ENCODE data around the gene FAP. TPM values are rescaled to one million over a fixed set of nuclear protein-coding genes. Genes with fewer than 3 reads are reported as not detected.

Gene FAP
- total and polyA plus RNA-seq, 4 donors: 19.2 to 65.8 (median 26.1) TPM

DNA sequence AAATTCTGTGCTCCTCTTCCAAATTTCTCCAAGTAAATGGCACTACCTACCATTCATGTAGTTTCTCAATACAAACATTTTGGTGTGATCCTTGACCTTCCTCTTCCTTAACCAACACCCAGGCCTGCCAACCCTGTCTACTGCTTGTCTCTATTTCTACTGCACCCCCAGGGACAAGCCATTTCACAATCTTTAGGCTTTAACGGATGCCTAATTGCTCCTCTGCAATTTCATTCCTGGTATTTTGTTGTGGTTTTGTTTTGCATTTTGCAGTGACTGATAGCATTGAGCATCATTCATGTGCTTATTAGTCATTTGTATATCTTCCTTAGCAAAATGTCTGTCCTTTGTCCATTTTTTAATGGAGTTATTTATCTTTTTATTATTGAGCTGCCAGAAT lies 10.0 kb downstream of the FAP start:
- Histone ChIP-seq H3K27me3 (ENCODE audit: control insufficient read depth in 1 of 2, insufficient read depth in 2 of 2, low read length in 1 of 2) (no peaks in the 10 kb centered on the region), H3K36me3 (ENCODE audit: control insufficient read depth in 1 of 2, insufficient read depth in 2 of 2, low read length in 1 of 2) (no peaks in the 10 kb centered on the region), H3K4me1 (ENCODE audit: control insufficient read depth in 1 of 2, insufficient read depth in 2 of 2, low read length in 2 of 2) (peaks cover 0 to 2% of the 10 kb centered on the region in 2 donors), H3K27ac (ENCODE audit: low read depth in 1 of 2, low read length in 2 of 2) (no peak overlapping the region), H3K9me3 (ENCODE audit: control insufficient read depth, low read length) (no peaks in the 10 kb centered on the region), H3K4me3 (ENCODE audit: low read length in 2 of 2) (no peak overlapping the region)
- intact Hi-C loops (cut with DNase I): no loop called here
- ATAC-seq (ENCODE audit: low FRiP score) (no peak), DNase-seq (no peak)
- WGBS, 2 donors: 82 to 83% methylated on average over 1 of the region's 1 CpG

DNA sequence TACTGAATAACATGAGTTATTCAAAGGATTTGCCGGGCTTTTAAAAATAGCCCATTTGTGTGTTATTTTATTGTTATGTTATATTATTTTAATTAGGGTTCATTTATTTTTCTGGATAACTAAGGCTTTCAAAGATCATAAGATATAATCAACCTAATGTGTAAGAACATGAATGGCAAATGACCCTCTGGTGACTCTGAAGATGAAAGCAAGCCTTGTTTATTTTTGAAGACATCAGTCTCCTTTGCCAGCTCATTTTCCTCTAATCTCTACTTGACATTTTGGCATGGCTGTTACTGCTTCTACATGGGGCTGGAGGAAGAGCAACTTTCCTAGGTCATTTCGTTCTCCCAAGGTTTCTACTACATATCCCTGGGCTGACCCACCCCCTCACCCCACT lies 10.6 kb downstream of the FAP start:
- H3K27ac ChIP-seq (ENCODE audit: low read depth in 1 of 2, low read length in 2 of 2): no peak overlapping the region
- 18 to 23% methylated on average over 2 of the region's 2 CpGs for WGBS, 2 donors
- H3K36me3 ChIP-seq (ENCODE audit: control insufficient read depth in 1 of 2, insufficient read depth in 2 of 2, low read length in 1 of 2): no peaks in the 10 kb centered on the region
- no peak for DNase-seq
- intact Hi-C loops (cut with DNase I): no loop called here
- H3K9me3 ChIP-seq (ENCODE audit: control insufficient read depth, low read length): no peaks in the 10 kb centered on the region
- H3K27me3 ChIP-seq (ENCODE audit: control insufficient read depth in 1 of 2, insufficient read depth in 2 of 2, low read length in 1 of 2): no peaks in the 10 kb centered on the region
- no peak for ATAC-seq (ENCODE audit: low FRiP score)
- H3K4me3 ChIP-seq (ENCODE audit: low read length in 2 of 2): no peak overlapping the region
- H3K4me1 ChIP-seq (ENCODE audit: control insufficient read depth in 1 of 2, insufficient read depth in 2 of 2, low read length in 2 of 2): peaks cover 0 to 2% of the 10 kb centered on the region in 2 donors

DNA sequence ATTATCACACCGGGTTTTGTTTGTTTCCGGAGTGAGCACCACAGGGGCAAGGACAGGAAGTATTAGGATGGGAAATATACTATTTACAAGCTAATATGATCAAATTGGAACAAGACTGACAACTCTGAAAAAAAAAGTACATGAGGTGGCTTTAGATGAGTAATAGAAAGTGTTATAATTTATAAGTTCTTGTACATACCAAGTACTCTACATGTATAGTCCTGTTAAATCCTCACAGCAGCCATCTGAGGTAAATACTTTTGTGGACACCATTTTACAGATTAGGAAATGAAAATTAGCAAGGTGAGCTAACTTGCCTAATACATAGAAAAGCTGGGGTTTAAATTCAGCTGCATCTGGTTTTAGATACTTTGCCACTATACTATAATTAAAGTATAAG lies 11.2 kb downstream of the FAP start:
- no peaks in the 10 kb centered on the region for H3K27me3 ChIP-seq (ENCODE audit: control insufficient read depth in 1 of 2, insufficient read depth in 2 of 2, low read length in 1 of 2)
- no peaks in the 10 kb centered on the region for H3K9me3 ChIP-seq (ENCODE audit: control insufficient read depth, low read length)
- no peak overlapping the region for H3K4me3 ChIP-seq (ENCODE audit: low read length in 2 of 2)
- peaks cover 0 to 2% of the 10 kb centered on the region in 2 donors for H3K4me1 ChIP-seq (ENCODE audit: control insufficient read depth in 1 of 2, insufficient read depth in 2 of 2, low read length in 2 of 2)
- no peak for ATAC-seq (ENCODE audit: low FRiP score)
- H3K36me3 ChIP-seq (ENCODE audit: control insufficient read depth in 1 of 2, insufficient read depth in 2 of 2, low read length in 1 of 2): no peaks in the 10 kb centered on the region
- intact Hi-C loops (cut with DNase I): no loop called here
- WGBS, 2 donors: 74% methylated on average over 2 of the region's 2 CpGs
- H3K27ac ChIP-seq (ENCODE audit: low read depth in 1 of 2, low read length in 2 of 2): no peak overlapping the region
- no peak for DNase-seq

DNA sequence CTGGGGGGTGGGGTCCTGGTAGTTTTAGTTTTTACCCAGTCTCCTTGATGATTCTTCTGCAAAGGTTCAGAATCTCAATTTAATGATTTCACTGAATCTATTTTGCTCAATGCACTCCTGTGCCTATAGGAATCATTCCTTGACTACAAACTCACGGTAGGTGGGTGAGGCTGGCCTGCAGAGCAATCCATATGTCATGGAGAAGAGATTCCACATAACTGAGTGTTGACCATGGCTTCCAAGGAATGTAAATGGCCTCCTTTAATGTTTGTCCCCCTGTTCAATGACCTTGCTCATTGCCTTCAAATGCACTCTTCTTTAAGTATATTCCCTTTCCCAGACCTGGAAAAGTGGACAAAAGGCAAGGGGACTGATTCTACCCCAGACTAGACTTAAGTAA lies 12.5 kb downstream of the FAP start:
- intact Hi-C loops (cut with DNase I): no loop called here
- no peak for ATAC-seq (ENCODE audit: low FRiP score)
- Histone ChIP-seq H3K9me3 (ENCODE audit: control insufficient read depth, low read length) (no peaks in the 10 kb centered on the region), H3K4me1 (ENCODE audit: control insufficient read depth in 1 of 2, insufficient read depth in 2 of 2, low read length in 2 of 2) (peaks cover 0 to 2% of the 10 kb centered on the region in 2 donors), H3K27ac (ENCODE audit: low read depth in 1 of 2, low read length in 2 of 2) (no peak overlapping the region), H3K4me3 (ENCODE audit: low read length in 2 of 2) (no peak overlapping the region), H3K27me3 (ENCODE audit: control insufficient read depth in 1 of 2, insufficient read depth in 2 of 2, low read length in 1 of 2) (no peaks in the 10 kb centered on the region), H3K36me3 (ENCODE audit: control insufficient read depth in 1 of 2, insufficient read depth in 2 of 2, low read length in 1 of 2) (no peaks in the 10 kb centered on the region)
- DNase-seq: no peak
- 48 to 100% methylated on average over 1 of the region's 1 CpG for WGBS, 2 donors

DNA sequence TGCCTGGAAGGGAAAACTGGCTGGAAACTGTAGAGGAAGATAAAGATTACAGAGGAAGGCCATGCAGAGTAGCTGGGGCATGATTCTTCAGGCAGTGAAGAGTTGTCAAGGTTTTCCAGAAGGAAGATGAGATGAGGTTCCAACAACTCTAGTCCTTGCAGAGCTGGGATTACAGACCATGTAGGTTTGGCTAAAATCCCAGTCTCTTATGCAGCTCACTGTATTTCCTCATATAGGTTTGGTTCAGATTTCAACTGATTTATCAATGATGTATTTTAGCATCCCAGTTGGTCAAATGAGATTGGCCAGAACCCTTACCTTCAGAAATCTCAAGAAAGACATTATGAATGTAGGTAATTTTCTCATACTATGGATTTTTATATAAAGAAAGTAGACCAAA lies 16.4 kb downstream of the FAP start:
- ATAC-seq (ENCODE audit: low FRiP score) (no peak), DNase-seq (no peak)
- no peaks in the 10 kb centered on the region for H3K9me3 ChIP-seq (ENCODE audit: control insufficient read depth, low read length)
- no peak overlapping the region for H3K4me3 ChIP-seq (ENCODE audit: low read length in 2 of 2)
- intact Hi-C loops (cut with DNase I): no loop called here
- H3K4me1 ChIP-seq (ENCODE audit: control insufficient read depth in 1 of 2, insufficient read depth in 2 of 2, low read length in 2 of 2): no peaks in the 10 kb centered on the region
- no peaks in the 10 kb centered on the region for H3K27me3 ChIP-seq (ENCODE audit: control insufficient read depth in 1 of 2, insufficient read depth in 2 of 2, low read length in 1 of 2)
- H3K27ac ChIP-seq (ENCODE audit: low read depth in 1 of 2, low read length in 2 of 2): no peak overlapping the region
- no peaks in the 10 kb centered on the region for H3K36me3 ChIP-seq (ENCODE audit: control insufficient read depth in 1 of 2, insufficient read depth in 2 of 2, low read length in 1 of 2)

DNA sequence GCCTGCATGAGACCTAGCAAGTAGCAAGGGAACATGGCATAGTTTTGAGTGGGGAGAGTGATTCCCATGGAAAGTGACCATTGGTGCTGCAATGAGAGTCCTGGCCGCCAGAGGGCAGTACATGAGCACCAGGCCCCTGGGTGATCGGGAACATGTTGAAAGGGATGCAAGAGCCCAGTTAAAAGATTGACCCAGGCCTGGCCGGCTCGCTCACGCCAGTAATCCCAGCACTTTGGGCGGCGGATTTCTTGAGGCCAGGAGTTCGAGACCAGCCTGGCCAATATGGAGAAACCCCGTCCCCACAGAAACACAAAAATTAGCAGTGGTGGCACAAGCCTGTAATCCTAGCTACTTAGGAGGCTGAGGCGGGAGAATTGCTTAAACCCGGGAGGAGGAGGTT lies 22.2 kb downstream of the FAP start:
- ATAC-seq (ENCODE audit: low FRiP score): peak; percentile 94
- intact Hi-C loops (cut with DNase I): loop anchor here (1.0 to 2.0 kb wide), 2 partner anchors 77 to 78 kb away; no protein-coding TSS in a partner anchor
- Histone ChIP-seq H3K4me1 (ENCODE audit: control insufficient read depth in 1 of 2, insufficient read depth in 2 of 2, low read length in 2 of 2) (peaks cover 0 to 1% of the 10 kb centered on the region in 2 donors), H3K27ac (ENCODE audit: low read depth in 1 of 2, low read length in 2 of 2) (no peak overlapping the region), H3K36me3 (ENCODE audit: control insufficient read depth in 1 of 2, insufficient read depth in 2 of 2, low read length in 1 of 2) (no peaks in the 10 kb centered on the region), H3K27me3 (ENCODE audit: control insufficient read depth in 1 of 2, insufficient read depth in 2 of 2, low read length in 1 of 2) (no peaks in the 10 kb centered on the region), H3K9me3 (ENCODE audit: control insufficient read depth, low read length) (no peaks in the 10 kb centered on the region), H3K4me3 (ENCODE audit: low read length in 2 of 2) (no peak overlapping the region)
- 57 to 67% methylated on average over 11 of the region's 11 CpGs for WGBS, 2 donors
- DNase-seq: peak; percentile 71 to 91

DNA sequence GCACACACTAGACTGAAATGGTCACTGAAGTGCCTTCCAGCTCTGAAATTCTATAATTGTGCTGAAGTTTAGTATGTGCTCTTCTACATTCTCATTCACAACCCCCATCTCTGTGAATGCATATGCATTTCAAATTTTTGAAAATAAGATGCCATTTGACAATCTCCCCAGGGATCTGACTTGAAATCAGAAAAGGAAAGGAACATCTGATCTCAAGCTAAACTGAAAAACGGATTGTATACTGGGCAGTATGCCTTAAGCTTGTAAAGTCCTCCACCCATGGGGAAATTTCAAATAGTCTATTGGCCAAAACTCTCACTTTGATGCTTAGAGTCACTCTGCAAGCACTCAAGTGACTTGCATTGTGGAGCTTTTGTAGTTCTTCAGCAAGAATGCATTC lies 22.9 kb downstream of the FAP start:
- no peak overlapping the region for H3K27ac ChIP-seq (ENCODE audit: low read depth in 1 of 2, low read length in 2 of 2)
- WGBS, 2 donors: 22 to 32% methylated on average over 1 of the region's 1 CpG
- H3K4me1 ChIP-seq (ENCODE audit: control insufficient read depth in 1 of 2, insufficient read depth in 2 of 2, low read length in 2 of 2): peaks cover 0 to 1% of the 10 kb centered on the region in 2 donors
- no peak overlapping the region for H3K4me3 ChIP-seq (ENCODE audit: low read length in 2 of 2)
- no peak for DNase-seq
- no peaks in the 10 kb centered on the region for H3K9me3 ChIP-seq (ENCODE audit: control insufficient read depth, low read length)
- no peaks in the 10 kb centered on the region for H3K27me3 ChIP-seq (ENCODE audit: control insufficient read depth in 1 of 2, insufficient read depth in 2 of 2, low read length in 1 of 2)
- ATAC-seq (ENCODE audit: low FRiP score): no peak
- H3K36me3 ChIP-seq (ENCODE audit: control insufficient read depth in 1 of 2, insufficient read depth in 2 of 2, low read length in 1 of 2): no peaks in the 10 kb centered on the region
- intact Hi-C loops (cut with DNase I): loop anchor here in 1 of 2 donors (2.0 kb wide), 1 partner anchor 78 kb away; no protein-coding TSS in a partner anchor

DNA sequence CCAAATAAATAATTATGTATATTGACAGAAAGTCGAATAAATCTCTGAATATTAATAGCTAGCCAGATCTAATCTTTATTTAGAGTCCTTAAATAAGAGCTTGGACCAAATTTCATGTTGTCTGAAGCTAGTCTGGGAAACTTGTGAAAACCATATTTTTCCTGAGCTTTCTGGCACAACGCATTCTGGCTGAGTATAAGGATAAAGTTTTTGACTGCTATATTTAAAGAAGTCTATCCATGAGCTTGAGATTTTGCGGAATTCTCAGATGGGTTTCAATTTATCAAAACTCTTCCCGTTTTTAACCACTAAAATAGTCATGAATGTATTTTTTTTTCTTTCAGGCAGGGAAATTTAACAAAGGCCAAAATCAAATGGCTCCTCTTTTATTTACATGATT lies 23.8 kb downstream of the FAP start:
- H3K36me3 ChIP-seq (ENCODE audit: control insufficient read depth in 1 of 2, insufficient read depth in 2 of 2, low read length in 1 of 2): no peaks in the 10 kb centered on the region
- 17 to 21% methylated on average over 4 of the region's 4 CpGs for WGBS, 2 donors
- no peak overlapping the region for H3K4me3 ChIP-seq (ENCODE audit: low read length in 2 of 2)
- H3K4me1 ChIP-seq (ENCODE audit: control insufficient read depth in 1 of 2, insufficient read depth in 2 of 2, low read length in 2 of 2): peaks cover 0 to 1% of the 10 kb centered on the region in 2 donors
- no peaks in the 10 kb centered on the region for H3K9me3 ChIP-seq (ENCODE audit: control insufficient read depth, low read length)
- no peak overlapping the region for H3K27ac ChIP-seq (ENCODE audit: low read depth in 1 of 2, low read length in 2 of 2)
- no peaks in the 10 kb centered on the region for H3K27me3 ChIP-seq (ENCODE audit: control insufficient read depth in 1 of 2, insufficient read depth in 2 of 2, low read length in 1 of 2)
- ATAC-seq (ENCODE audit: low FRiP score) (no peak), DNase-seq (no peak)
- intact Hi-C loops (cut with DNase I): no loop called here

DNA sequence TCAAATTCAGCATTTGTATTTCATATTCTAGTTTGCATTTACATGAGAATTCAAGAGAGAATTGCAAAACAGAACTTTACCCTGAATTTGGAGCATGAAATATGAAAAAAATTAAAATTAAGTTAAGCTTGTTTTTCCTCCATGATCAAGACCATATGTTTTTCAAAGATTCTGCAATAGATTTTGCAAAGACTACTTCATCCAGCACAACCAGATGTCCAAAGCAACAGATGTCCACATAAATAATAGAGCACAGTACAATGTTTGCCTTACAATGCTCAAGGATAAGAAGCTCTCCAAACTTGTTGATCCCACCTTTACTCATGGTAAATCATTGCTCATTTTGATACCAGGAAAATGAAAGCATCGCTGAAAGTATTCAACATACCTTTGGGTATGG lies 25.6 kb downstream of the FAP start:
- peaks cover 0 to 1% of the 10 kb centered on the region in 2 donors for H3K4me1 ChIP-seq (ENCODE audit: control insufficient read depth in 1 of 2, insufficient read depth in 2 of 2, low read length in 2 of 2)
- H3K27me3 ChIP-seq (ENCODE audit: control insufficient read depth in 1 of 2, insufficient read depth in 2 of 2, low read length in 1 of 2): no peaks in the 10 kb centered on the region
- WGBS, 2 donors: 97 to 100% methylated on average over 1 of the region's 1 CpG
- no peak overlapping the region for H3K4me3 ChIP-seq (ENCODE audit: low read length in 2 of 2)
- intact Hi-C loops (cut with DNase I): no loop called here
- ATAC-seq (ENCODE audit: low FRiP score) (no peak), DNase-seq (no peak)
- H3K27ac ChIP-seq (ENCODE audit: low read depth in 1 of 2, low read length in 2 of 2): no peak overlapping the region
- H3K36me3 ChIP-seq (ENCODE audit: control insufficient read depth in 1 of 2, insufficient read depth in 2 of 2, low read length in 1 of 2): no peaks in the 10 kb centered on the region
- no peaks in the 10 kb centered on the region for H3K9me3 ChIP-seq (ENCODE audit: control insufficient read depth, low read length)
